Vagina (tissue), 2 donors: ENCODE measurements around the gene GALNT2. TPM values are rescaled to one million over a fixed set of nuclear protein-coding genes. Genes with fewer than 3 reads are reported as not detected.

Experiments
- DNase-seq, 2 donors: peaks; one replicate each; pipeline ENCODE4 v3.0.0-alpha.2; 2017; ENCODE audit errors: extremely low spot score in 2 of 2
- H3K27ac ChIP-seq: fragments of 200-600 bp; sonication (generic); one replicate; pipeline ENCODE4 v1.5.1; 2019
- H3K27me3 ChIP-seq: fragments of 200-600 bp; sonication (generic); one replicate; pipeline ENCODE4 v1.5.1; 2019
- H3K36me3 ChIP-seq, 2 donors: fragments of 200-600 bp; sonication (generic); one replicate each; pipeline ENCODE4 v1.5.1; 2017 to 2019
- H3K4me1 ChIP-seq: fragments of 200-600 bp; sonication (generic); one replicate; pipeline ENCODE4 v1.5.1; 2019
- H3K4me3 ChIP-seq, 2 donors: fragments of 200-600 bp; sonication (generic); 1 replicate in 1 of 2; 2 replicates in 1 of 2; pipeline ENCODE4 v1.5.1; 2016 to 2019
- H3K9me3 ChIP-seq: fragments of 200-600 bp; sonication (generic); one replicate; pipeline ENCODE4 v1.5.1; 2019
- CTCF ChIP-seq, 3 experiments: fragments of 450-650 bp in 2 of 3; fragments of 200-600 bp in 1 of 3; sonication (generic) in 1 of 3; IDR thresholded peaks; one replicate each; pipeline ENCODE4 v1.5.1; 2017 to 2019; ENCODE audit warnings: antibody characterized with exemption in 3 of 3, mild to moderate bottlenecking in 2 of 3, moderate library complexity in 2 of 3
- POLR2A ChIP-seq, 2 donors: fragments of 450-650 bp; IDR thresholded peaks; one replicate each; pipeline ENCODE4 v1.6.1; 2017; ENCODE audit warnings: antibody characterized with exemption in 2 of 2, mild to moderate bottlenecking in 2 of 2, moderate library complexity in 2 of 2
- POLR2AphosphoS5 ChIP-seq, 2 donors: sonication (generic); formaldehyde crosslinking; IDR thresholded peaks; one replicate each; pipeline ENCODE4 v1.9.0; 2017; ENCODE audit warnings: antibody characterized with exemption in 2 of 2, mild to moderate bottlenecking in 2 of 2, low read depth in 1 of 2; ENCODE audit not compliant: insufficient read depth in 1 of 2
- intact Hi-C: fragments of 100-400 bp; cut with DNase I; formaldehyde crosslinking; loops from one replicate; pipeline ENCODE4 v1.15.1; 2023
- total RNA-seq: library from RNA; depleted of rRNA; stranded (reverse); fragments of >200 nt; gene quantifications from one replicate; pipeline ENCODE4 v1.2.3, GENCODE V29; 2016

Gene GALNT2
- total RNA-seq, 1 donor from 2014 or later: 51.6 TPM

- Histone ChIP-seq H3K9me3 (no peaks in the 10 kb centered on the region), H3K36me3 (no peaks in the 10 kb centered on the region), H3K27ac (no peak overlapping the region), H3K4me3 (no peak overlapping the region), H3K4me1 (no peaks in the 10 kb centered on the region), H3K27me3 (no peaks in the 10 kb centered on the region)
- TF ChIP-seq CTCF (IDR thresholded peaks at IDR 0.05) (no peak), POLR2AphosphoS5 (IDR thresholded peaks at IDR 0.05; ENCODE audit: insufficient read depth in 1 of 2, low read depth in 1 of 2) (no peak), POLR2A (IDR thresholded peaks at IDR 0.05) (no peak)
- intact Hi-C loops: no loop called here
- no peak for DNase-seq
Measured at GRCh38 chr1:230057681-230058565, 9.1 kb upstream of the GALNT2 start.

GRCh38 chr1:230058626-230059025 lies 8.4 kb upstream of the GALNT2 start:
- Histone ChIP-seq H3K27me3 (no peaks in the 10 kb centered on the region), H3K9me3 (no peaks in the 10 kb centered on the region), H3K27ac (no peak overlapping the region), H3K4me1 (no peaks in the 10 kb centered on the region), H3K36me3 (no peaks in the 10 kb centered on the region), H3K4me3 (no peak overlapping the region)
- intact Hi-C loops: no loop called here
- no peak for DNase-seq
- TF ChIP-seq CTCF (IDR thresholded peaks at IDR 0.05): no peak
- no peak for TF ChIP-seq POLR2A (IDR thresholded peaks at IDR 0.05)
- TF ChIP-seq POLR2AphosphoS5 (IDR thresholded peaks at IDR 0.05; ENCODE audit: insufficient read depth in 1 of 2, low read depth in 1 of 2): no peak

DNA sequence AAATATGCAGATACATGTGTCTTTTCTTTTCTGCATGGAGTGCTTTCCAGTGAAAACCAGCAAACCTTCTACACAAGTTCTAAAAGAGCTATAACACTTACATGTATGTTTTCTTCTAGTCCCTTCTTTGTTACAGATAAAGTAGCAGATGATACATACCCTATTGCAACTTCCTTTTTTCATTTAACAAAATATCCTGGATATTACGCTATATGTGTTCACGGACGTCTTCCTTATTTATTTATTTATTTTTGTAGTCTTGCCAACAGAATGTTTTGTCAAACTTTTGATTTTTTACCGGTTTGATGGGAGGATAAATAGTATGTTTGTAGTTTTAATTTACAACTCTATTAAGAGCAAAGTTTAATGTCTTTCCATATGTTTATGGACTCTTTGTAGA lies 5.2 kb upstream of the GALNT2 start:
- H3K27ac ChIP-seq: no peak overlapping the region
- intact Hi-C loops: loop anchor here (10.0 kb wide), 1 partner anchor 397 kb away; no protein-coding TSS in a partner anchor
- H3K9me3 ChIP-seq: no peaks in the 10 kb centered on the region
- no peak for TF ChIP-seq POLR2A (IDR thresholded peaks at IDR 0.05)
- no peak for TF ChIP-seq POLR2AphosphoS5 (IDR thresholded peaks at IDR 0.05; ENCODE audit: insufficient read depth in 1 of 2, low read depth in 1 of 2)
- TF ChIP-seq CTCF (IDR thresholded peaks at IDR 0.05): no peak
- no peaks in the 10 kb centered on the region for H3K36me3 ChIP-seq
- DNase-seq: no peak
- peaks cover 7% of the 10 kb centered on the region for H3K4me1 ChIP-seq
- H3K4me3 ChIP-seq: no peak overlapping the region
- no peaks in the 10 kb centered on the region for H3K27me3 ChIP-seq

DNA sequence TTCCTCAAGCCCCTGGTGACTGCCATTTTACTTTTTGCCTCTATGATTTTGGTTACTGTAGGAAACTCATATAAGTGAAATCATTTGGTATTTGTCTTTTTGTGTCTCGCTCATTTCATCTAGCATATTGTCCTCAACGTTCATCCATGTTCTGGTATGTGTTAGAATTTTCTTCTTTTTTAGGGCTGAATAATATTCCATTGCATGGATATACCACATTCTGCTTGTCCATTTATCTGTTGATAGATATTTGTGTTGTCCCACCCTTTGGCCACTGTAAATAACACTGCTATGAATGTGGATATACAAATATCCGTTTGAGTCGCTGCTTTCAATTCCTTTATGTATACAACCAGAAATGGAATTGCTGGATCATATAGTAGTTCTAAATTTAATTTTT lies 4.5 kb upstream of the GALNT2 start:
- no peaks in the 10 kb centered on the region for H3K9me3 ChIP-seq
- intact Hi-C loops: loop anchor here (10.0 kb wide), 1 partner anchor 398 kb away; no protein-coding TSS in a partner anchor
- H3K4me1 ChIP-seq: peaks cover 7% of the 10 kb centered on the region
- no peak for DNase-seq
- no peak for TF ChIP-seq CTCF (IDR thresholded peaks at IDR 0.05)
- no peak for TF ChIP-seq POLR2AphosphoS5 (IDR thresholded peaks at IDR 0.05; ENCODE audit: insufficient read depth in 1 of 2, low read depth in 1 of 2)
- TF ChIP-seq POLR2A (IDR thresholded peaks at IDR 0.05): no peak
- H3K36me3 ChIP-seq: no peaks in the 10 kb centered on the region
- H3K4me3 ChIP-seq: no peak overlapping the region
- no peak overlapping the region for H3K27ac ChIP-seq
- no peaks in the 10 kb centered on the region for H3K27me3 ChIP-seq

- Histone ChIP-seq H3K9me3 (no peaks in the 10 kb centered on the region), H3K4me3 (no peak overlapping the region), H3K4me1 (peaks cover 20% of the 10 kb centered on the region), H3K36me3 (no peaks in the 10 kb centered on the region), H3K27ac (no peak overlapping the region), H3K27me3 (no peaks in the 10 kb centered on the region)
- TF ChIP-seq CTCF (IDR thresholded peaks at IDR 0.05) (no peak), POLR2AphosphoS5 (IDR thresholded peaks at IDR 0.05; ENCODE audit: insufficient read depth in 1 of 2, low read depth in 1 of 2) (no peak), POLR2A (IDR thresholded peaks at IDR 0.05) (no peak)
- intact Hi-C loops: loop anchor here (10.0 kb wide), 1 partner anchor 399 kb away; no protein-coding TSS in a partner anchor
- DNase-seq: peak in 1 of 2 donors; percentile 54
Measured at GRCh38 chr1:230064283-230064682, 2.8 kb upstream of the GALNT2 start.
